ENCODE results near the gene SSBP3. TPM values are rescaled to one million over a fixed set of nuclear protein-coding genes. Genes with fewer than 3 reads are reported as not detected.

Gene SSBP3
- total and polyA plus RNA-seq, 2 of the 13 experiments (the other 11 are each of a cell fraction or from before 2014, with no cell fraction given): 8.5 to 17.6 TPM

DNA sequence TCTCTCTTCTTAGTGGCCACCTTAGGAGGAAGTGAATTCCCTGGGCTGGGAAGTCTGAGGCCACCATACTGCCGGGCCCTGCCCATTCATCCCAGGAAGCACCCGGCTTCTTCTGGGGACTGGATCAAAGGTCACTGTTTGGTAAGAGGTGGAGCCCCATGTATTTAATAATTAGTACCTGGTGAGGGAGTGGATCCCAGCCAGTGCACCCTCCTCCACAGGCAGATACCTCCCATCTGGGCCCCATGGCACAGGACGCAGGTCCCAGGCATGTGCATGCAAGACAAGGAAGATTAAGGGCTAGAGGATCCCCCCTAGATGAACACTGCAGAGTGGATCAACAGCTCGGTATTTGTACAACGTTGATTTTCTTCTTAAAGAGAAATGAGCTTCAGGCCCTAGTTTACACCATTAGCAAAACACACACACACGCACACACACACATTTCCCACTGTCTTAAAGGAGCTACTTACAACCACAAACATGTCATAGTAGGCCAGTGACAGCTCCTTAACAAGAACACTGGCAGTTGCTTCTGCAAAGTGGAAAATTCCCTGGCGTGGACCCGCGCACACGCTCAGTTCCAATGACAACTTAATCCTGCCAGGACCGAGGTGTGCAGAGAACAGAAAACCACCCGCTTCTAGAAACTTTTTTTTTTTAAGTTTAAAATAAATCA is 115.5 kb downstream of the SSBP3 start:
- BruUV-seq (replicated peaks): no TSS peak
- H3K4me1 ChIP-seq (ENCODE audit: insufficient read depth, low read length): peaks cover 40% of the 10 kb centered on the region
- peak; percentile 38; the same call in 1 of the 2 replicates for TF ChIP-seq HNF4G (IDR thresholded peaks at IDR 0.05; ENCODE audit: borderline replicate concordance, low read depth, low read length)
- no peak for TF ChIP-seq HNF4G (CRISPR knock-in tag; IDR thresholded peaks at IDR 0.05; ENCODE audit: borderline replicate concordance, low read depth)
- no peak for TF ChIP-seq MAFF (IDR thresholded peaks at IDR 0.05; ENCODE audit: low read depth, low read length)
- TF ChIP-seq IRF9 (CRISPR knock-in tag; IDR thresholded peaks at IDR 0.05; ENCODE audit: borderline replicate concordance): no peak
- TF ChIP-seq ZNF7 (CRISPR knock-in tag; IDR thresholded peaks at IDR 0.05): no peak
- TF ChIP-seq ZNF570 (CRISPR knock-in tag; IDR thresholded peaks at IDR 0.05; ENCODE audit: borderline replicate concordance): no peak
- no peak for TF ChIP-seq ZNF572 (CRISPR knock-in tag; IDR thresholded peaks at IDR 0.05)
- TF ChIP-seq, protein P1, sequence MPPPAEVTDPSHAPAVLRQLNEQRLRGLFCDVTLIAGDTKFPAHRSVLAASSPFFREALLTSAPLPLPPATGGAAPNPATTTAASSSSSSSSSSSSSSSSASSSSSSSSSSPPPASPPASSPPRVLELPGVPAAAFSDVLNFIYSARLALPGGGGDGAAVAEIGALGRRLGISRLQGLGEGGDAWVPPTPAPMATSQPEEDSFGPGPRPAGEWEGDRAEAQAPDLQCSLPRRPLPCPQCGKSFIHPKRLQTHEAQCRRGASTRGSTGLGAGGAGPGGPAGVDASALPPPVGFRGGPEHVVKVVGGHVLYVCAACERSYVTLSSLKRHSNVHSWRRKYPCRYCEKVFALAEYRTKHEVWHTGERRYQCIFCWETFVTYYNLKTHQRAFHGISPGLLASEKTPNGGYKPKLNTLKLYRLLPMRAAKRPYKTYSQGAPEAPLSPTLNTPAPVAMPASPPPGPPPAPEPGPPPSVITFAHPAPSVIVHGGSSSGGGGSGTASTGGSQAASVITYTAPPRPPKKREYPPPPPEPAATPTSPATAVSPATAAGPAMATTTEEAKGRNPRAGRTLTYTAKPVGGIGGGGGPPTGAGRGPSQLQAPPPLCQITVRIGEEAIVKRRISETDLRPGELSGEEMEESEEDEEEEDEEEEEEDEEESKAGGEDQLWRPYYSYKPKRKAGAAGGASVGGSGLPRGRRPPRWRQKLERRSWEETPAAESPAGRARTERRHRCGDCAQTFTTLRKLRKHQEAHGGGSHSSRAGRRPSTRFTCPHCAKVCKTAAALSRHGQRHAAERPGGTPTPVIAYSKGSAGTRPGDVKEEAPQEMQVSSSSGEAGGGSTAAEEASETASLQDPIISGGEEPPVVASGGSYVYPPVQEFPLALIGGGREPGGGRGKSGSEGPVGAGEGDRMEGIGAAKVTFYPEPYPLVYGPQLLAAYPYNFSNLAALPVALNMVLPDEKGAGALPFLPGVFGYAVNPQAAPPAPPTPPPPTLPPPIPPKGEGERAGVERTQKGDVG (CRISPR knock-in tag; IDR thresholded peaks at IDR 0.05; ENCODE audit: borderline replicate concordance): no peak
- no peak for TF ChIP-seq PRDM15 (CRISPR knock-in tag; IDR thresholded peaks at IDR 0.05)
- no peak for TF ChIP-seq ZBTB3 (CRISPR knock-in tag; IDR thresholded peaks at IDR 0.05; ENCODE audit: borderline replicate concordance, low read depth)
- TF ChIP-seq GFI1 (CRISPR knock-in tag; IDR thresholded peaks at IDR 0.05; ENCODE audit: borderline replicate concordance): no peak
- no peak for TF ChIP-seq SPEN (CRISPR knock-in tag; IDR thresholded peaks at IDR 0.05; ENCODE audit: low read depth)
- TF ChIP-seq ZNF383 (CRISPR knock-in tag; IDR thresholded peaks at IDR 0.05; ENCODE audit: borderline replicate concordance): no peak
- TF ChIP-seq RFX3 (CRISPR knock-in tag; IDR thresholded peaks at IDR 0.05): no peak
- peak; percentile 46; the same call in 1 of the 2 replicates for TF ChIP-seq PPARG (CRISPR knock-in tag; conservative IDR thresholded peaks at IDR 0.05)
- TF ChIP-seq ZFY (CRISPR knock-in tag; IDR thresholded peaks at IDR 0.05): no peak
- no peak for TF ChIP-seq TRIM24 (CRISPR knock-in tag; IDR thresholded peaks at IDR 0.05)

More for the DNA sequence above, 115.5 kb downstream of the SSBP3 start:
- in situ Hi-C loops (cut with HindIII; ENCODE audit: extremely low pct_ligation_motif_present, low pct_unique_long_range_greater_than_20kb) (no loop called here), intact Hi-C loops (cut with micrococcal nuclease; ENCODE audit: unreplicated experiment) (no loop called here)
- POLR2A ChIA-PET: no interaction called here
- Histone ChIP-seq H3K4me2 (ENCODE audit: low read depth, low read length) (peak overlapping the region; percentile 36), H3K27me3 (ENCODE audit: control insufficient read depth in 1 of 2, insufficient read depth in 2 of 2, low read length in 2 of 2) (no peaks in the 10 kb centered on the region), H3K9me3 (ENCODE audit: low read length) (no peaks in the 10 kb centered on the region), H3K27ac (ENCODE audit: extremely low read length, insufficient read depth, low read length) (no peak overlapping the region), H3K36me3 (replicated peaks in 1 of 2; ENCODE audit: control insufficient read depth in 1 of 2, insufficient read depth in 2 of 2, low read length in 2 of 2) (no peaks in the 10 kb centered on the region), H3K79me2 (ENCODE audit: insufficient read depth, low read length) (no peaks in the 10 kb centered on the region), H3K9ac (ENCODE audit: insufficient read depth, low read depth, low read length) (no peak overlapping the region), H4K20me1 (ENCODE audit: insufficient read depth, low read length) (0 out of 2 replicates have a peak, but pooled peaks cover 4% of the 10 kb centered on the region), H2AFZ (ENCODE audit: low read length) (no peak overlapping the region), H3K4me3 (replicated peaks in 1 of 3; ENCODE audit: insufficient read depth in 1 of 3, low read depth in 2 of 3, low read length in 3 of 3) (no peak overlapping the region)
- DNase-seq (ENCODE audit: low spot score): peak; percentile 41
- peak; percentile 64 for ATAC-seq
- peak; percentile 30 for FAIRE-seq
- CTCF ChIA-PET (ENCODE audit: low intra/inter-chr PET ratio, low total read pairs): no interaction called here
- 78% methylated on average over 10 of the region's 12 CpGs for WGBS (ENCODE audit: low lambda C conversion rate)
